GM18502 (cell line): ENCODE data around the gene ERBB2.
"Not testable (repeated sequence)": the region's sequence is repeated elsewhere in the genome, so short reads cannot be mapped to it uniquely, and the experiment has no call there.

Source experiments
- ATAC-seq: cut with Tn5 transposase; IDR thresholded peaks from one replicate; pipeline ENCODE4 v1.9.1; 2021; ENCODE audit warnings: mild to moderate bottlenecking; ENCODE audit not compliant: unreplicated experiment, poor library complexity

Gene ERBB2

GRCh38 chr17:39755554-39756379 is 55.9 kb downstream of the ERBB2 start:
- peak; percentile 14 for ATAC-seq

GRCh38 chr17:39756380-39757079 is 56.7 kb downstream of the ERBB2 start:
- ATAC-seq: no peak

- no peak for ATAC-seq
Measured at GRCh38 chr17:39757176-39757662, 57.4 kb downstream of the ERBB2 start.

- ATAC-seq: no peak
Measured at GRCh38 chr17:39757931-39758873, 58.3 kb downstream of the ERBB2 start.

GRCh38 chr17:39759204-39759603 is 59.3 kb downstream of the ERBB2 start:
- ATAC-seq: no peak

GRCh38 chr17:39761861-39762496 is 62.1 kb downstream of the ERBB2 start:
- no peak for ATAC-seq

- no peak for ATAC-seq
Measured at GRCh38 chr17:39763051-39763820, 63.4 kb downstream of the ERBB2 start.

GRCh38 chr17:39764171-39764570 is 64.3 kb downstream of the ERBB2 start:
- ATAC-seq: not testable (repeated sequence)

GRCh38 chr17:39765175-39765574 is 65.3 kb downstream of the ERBB2 start:
- ATAC-seq: no peak

- ATAC-seq: no peak
Measured at GRCh38 chr17:39765766-39766165, 65.9 kb downstream of the ERBB2 start.

- no peak for ATAC-seq
Measured at GRCh38 chr17:39767147-39767546, 67.3 kb downstream of the ERBB2 start.

GRCh38 chr17:39769974-39770587 is 70.2 kb downstream of the ERBB2 start:
- ATAC-seq: peak; percentile 67

- ATAC-seq: no peak
Measured at GRCh38 chr17:39772415-39772814, 72.6 kb downstream of the ERBB2 start.

- no peak for ATAC-seq
Measured at GRCh38 chr17:39772987-39773934, 73.4 kb downstream of the ERBB2 start.

- no peak for ATAC-seq
Measured at GRCh38 chr17:39774047-39774446, 74.2 kb downstream of the ERBB2 start.

GRCh38 chr17:39775031-39775430 is 75.2 kb downstream of the ERBB2 start:
- ATAC-seq: no peak

GRCh38 chr17:39776252-39776651 is 76.4 kb downstream of the ERBB2 start:
- no peak for ATAC-seq
